Kidney epithelial cell (primary cell): Measurements from ENCODE around the gene SEPTIN12. TPM values are rescaled to one million over a fixed set of nuclear protein-coding genes. Genes with fewer than 3 reads are reported as not detected.

Experiments
- DNase-seq: peaks from one replicate; pipeline ENCODE4 v3.0.0-alpha.2; 2010; ENCODE audit warnings: low read depth
- H3K27me3 ChIP-seq: 2 replicates; pipeline ENCODE4 v1.6.0; 2011; ENCODE audit warnings: low read length; ENCODE audit not compliant: control insufficient read depth, insufficient read depth
- H3K36me3 ChIP-seq: 2 replicates; pipeline ENCODE4 v1.5.1; 2011; ENCODE audit warnings: low read length; ENCODE audit not compliant: control insufficient read depth, insufficient read depth
- H3K4me3 ChIP-seq: 2 replicates; pipeline ENCODE4 v1.5.1; 2011; ENCODE audit warnings: low read depth, mild to moderate bottlenecking, control low read depth, low read length
- total RNA-seq: library from RNA; depleted of rRNA; stranded (reverse); fragments of >200 nt; gene quantifications from 2 replicates; pipeline ENCODE4 v1.2.3, GENCODE V29; 2015
- TF ChIP-seq, protein P1 (sequence below): IDR thresholded peaks from 2 replicates; pipeline ENCODE4 v1.5.1; 2011; ENCODE audit warnings: mild to moderate bottlenecking, moderate library complexity, low read length, control low read depth, inconsistent platforms; ENCODE audit not compliant: insufficient read depth, poor library complexity, severe bottlenecking

The SEPTIN12 gene
- total RNA-seq, 1 donor from 2014 or later, result not detected

DNA sequence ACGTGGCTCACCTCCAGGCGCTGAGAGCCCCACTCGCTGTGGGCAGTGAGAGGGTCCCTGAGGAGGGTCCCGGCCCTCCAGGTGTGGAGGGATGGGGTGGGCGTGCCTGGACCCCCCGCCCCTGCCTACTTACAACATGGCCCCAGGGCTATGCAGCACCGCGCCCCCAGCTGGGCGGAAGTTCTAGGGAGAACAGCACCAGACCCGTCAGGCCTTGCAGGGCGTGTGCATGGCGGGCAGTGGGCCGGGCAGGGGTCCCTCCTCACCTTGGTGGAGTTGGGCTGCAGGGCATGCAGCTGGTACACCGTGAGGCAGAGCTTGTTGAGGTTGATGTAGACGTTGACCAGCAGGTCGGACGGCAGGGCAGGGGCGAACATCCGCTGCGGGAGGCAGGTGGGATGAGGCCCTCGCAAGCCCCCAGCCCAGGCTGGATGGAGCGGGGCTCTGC is 9.7 kb upstream of the SEPTIN12 start:
- Histone ChIP-seq H3K4me3 (no peak overlapping the region), H3K36me3 (peaks cover 1% of the 10 kb centered on the region), H3K27me3 (no peaks in the 10 kb centered on the region)
- TF ChIP-seq, protein P1, sequence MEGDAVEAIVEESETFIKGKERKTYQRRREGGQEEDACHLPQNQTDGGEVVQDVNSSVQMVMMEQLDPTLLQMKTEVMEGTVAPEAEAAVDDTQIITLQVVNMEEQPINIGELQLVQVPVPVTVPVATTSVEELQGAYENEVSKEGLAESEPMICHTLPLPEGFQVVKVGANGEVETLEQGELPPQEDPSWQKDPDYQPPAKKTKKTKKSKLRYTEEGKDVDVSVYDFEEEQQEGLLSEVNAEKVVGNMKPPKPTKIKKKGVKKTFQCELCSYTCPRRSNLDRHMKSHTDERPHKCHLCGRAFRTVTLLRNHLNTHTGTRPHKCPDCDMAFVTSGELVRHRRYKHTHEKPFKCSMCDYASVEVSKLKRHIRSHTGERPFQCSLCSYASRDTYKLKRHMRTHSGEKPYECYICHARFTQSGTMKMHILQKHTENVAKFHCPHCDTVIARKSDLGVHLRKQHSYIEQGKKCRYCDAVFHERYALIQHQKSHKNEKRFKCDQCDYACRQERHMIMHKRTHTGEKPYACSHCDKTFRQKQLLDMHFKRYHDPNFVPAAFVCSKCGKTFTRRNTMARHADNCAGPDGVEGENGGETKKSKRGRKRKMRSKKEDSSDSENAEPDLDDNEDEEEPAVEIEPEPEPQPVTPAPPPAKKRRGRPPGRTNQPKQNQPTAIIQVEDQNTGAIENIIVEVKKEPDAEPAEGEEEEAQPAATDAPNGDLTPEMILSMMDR, result no peak
- no peak for DNase-seq

- H3K4me3 ChIP-seq, result no peak overlapping the region
- H3K27me3 ChIP-seq, result no peaks in the 10 kb centered on the region
- DNase-seq, result no peak
- H3K36me3 ChIP-seq, result peaks cover 1% of the 10 kb centered on the region
- TF ChIP-seq, protein P1, result no peak
Observed at GRCh38 chr16:4796982-4797804, 9.0 kb upstream of the SEPTIN12 start.

DNA sequence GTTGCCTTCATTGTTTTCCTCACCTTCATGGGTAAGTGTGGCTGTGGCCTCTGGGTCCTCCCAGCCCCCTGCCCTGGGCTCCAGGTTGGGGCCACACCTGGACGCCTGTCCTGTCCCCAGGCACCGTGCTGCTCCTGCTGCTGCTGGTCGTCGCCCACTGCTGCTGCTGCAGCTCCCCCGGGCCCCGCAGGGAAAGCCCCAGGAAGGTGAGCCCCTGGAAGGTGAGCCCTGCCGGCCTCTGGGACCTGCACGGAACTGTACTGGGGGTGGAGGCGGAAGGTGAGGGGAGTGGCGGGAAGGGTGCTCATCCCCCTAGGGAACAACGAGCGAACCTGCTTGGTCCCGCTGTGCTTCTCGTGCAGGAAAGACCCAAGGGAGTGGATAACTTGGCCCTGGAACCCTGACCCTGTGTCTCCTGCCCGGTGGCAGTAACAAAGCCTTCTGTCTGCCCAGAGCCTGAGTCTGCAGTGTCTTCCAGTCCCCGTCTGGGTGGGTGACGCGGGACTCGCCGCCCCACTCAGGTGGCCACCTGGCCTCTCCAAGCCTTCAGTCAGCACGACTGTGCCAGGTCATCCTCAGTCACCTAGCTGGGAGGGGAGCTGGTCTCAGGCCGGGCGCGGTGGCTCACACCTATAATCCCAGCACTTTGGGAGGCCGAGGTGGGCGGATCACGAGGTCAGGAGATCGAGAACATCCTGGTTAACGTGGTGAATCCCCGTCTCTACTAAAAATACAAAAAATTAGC is 7.9 kb upstream of the SEPTIN12 start:
- DNase-seq, result no peak
- no peak overlapping the region for H3K4me3 ChIP-seq
- no peaks in the 10 kb centered on the region for H3K27me3 ChIP-seq
- TF ChIP-seq, protein P1, result no peak
- peaks cover 1% of the 10 kb centered on the region for H3K36me3 ChIP-seq

DNA sequence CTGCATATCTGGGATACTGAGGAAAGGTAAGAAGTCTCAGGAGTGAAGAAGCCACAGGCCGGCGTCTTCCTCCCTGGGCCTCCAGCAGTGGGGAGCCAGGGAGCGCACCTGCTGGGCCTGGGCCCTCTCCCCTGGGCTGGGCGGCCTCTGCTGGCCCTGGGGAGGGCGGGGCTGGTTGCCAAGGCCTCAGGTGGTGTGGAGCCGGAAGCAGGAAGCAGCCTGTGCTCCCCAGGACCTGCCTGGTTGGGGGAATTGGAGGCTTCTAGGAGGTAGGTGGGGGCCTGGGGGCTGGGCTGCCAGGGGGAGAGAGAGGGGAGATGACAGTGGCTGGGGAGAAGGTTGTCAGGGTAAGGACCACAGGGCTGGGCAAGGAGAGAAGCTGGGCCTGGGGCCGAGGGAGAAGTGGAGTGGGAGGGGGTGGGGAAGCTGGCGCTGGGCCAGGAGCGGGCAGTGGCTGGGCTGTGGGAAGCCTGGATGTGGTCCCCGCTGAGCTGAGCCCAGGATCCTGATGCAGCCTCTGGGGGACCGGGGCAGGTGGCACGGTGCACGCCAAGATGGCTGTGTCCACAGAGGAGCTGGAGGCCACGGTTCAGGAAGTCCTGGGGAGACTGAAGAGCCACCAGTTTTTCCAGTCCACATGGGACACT is 7.2 kb upstream of the SEPTIN12 start, which contains the start of gene SMIM22:
Gene SMIM22, plus strand, starts transcription at position 189 of the 647 bp plus-strand sequence. Its CDS starts 366 bp downstream, at position 555.
- Histone ChIP-seq H3K4me3 (no peak within 1 kb of the TSS), H3K36me3 (no peaks in the 10 kb centered on the region), H3K27me3 (no peaks in the 10 kb centered on the region)
- TF ChIP-seq, protein P1, result no peak
- no peak for DNase-seq

DNA sequence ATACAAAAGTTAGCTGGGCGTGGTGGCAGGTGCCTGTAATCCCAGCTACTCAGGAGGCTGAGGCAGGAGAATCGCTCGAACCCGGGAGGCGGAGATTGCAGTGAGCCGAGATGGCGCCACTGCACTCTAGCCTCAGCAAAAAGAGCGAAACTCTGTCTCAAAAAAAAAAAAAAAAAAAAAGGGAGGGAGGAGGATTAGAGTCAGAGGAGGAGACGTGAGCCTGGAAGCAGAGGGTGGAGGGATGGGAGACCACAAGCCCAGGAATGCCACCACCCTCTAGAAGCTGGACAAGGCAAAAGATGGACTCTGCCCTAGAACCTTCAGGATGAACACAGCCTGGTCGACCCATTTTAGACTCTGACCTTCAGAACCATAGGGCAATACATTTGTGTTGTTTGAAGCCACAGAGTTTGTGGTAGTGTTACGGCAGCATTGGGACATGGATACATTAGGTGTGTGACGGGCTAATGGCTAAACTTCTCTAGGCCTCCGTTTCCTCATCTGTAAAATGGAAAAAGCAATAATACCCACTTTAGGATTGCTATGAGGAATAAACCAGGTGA is 4.9 kb upstream of the SEPTIN12 start:
- Histone ChIP-seq H3K36me3 (no peaks in the 10 kb centered on the region), H3K4me3 (no peak overlapping the region), H3K27me3 (no peaks in the 10 kb centered on the region)
- no peak for DNase-seq
- TF ChIP-seq, protein P1, result no peak
